ENCODE measurements around the gene HOXA5.

DNA sequence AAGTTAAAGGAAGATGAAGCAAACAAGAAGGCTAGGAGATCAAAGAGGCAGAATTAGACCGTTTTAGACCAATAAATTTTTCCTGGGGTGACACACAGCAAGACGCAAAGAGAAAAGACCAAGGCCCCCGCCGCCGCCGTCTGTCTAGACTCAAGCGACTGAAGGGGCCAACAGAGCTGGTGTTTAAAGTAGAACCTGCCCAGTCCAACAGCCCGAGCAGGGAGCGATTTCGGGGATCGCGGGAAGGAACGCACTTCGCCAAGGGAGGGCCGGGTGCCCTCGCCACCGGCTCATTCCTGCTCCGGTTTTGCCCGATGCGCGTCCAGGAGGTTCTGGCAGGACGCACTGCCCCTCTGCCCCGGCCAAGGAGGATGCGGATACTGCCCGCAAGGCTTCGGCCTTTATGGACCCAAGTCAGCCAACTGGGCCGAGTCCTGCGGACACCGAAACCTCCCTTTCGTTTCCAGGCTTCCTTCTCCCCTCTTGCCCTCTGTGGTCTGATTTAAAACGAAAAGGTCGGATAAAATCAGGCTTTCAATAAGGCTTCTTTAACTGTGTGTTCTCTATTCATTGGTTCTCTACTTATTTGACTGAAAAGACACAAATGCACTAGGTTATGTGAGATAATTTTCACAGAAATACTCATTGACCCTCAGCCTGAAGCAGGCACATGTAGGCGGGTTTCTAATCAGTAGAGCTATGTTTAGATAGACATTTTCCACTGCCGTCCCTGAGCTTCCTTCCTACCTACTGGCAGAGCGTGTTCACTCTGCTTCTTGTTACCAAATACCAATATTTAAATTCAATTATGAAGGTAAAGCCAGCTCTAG, 15.2 kb upstream of the HOXA5 start:
- TF ChIP-seq, protein P1, sequence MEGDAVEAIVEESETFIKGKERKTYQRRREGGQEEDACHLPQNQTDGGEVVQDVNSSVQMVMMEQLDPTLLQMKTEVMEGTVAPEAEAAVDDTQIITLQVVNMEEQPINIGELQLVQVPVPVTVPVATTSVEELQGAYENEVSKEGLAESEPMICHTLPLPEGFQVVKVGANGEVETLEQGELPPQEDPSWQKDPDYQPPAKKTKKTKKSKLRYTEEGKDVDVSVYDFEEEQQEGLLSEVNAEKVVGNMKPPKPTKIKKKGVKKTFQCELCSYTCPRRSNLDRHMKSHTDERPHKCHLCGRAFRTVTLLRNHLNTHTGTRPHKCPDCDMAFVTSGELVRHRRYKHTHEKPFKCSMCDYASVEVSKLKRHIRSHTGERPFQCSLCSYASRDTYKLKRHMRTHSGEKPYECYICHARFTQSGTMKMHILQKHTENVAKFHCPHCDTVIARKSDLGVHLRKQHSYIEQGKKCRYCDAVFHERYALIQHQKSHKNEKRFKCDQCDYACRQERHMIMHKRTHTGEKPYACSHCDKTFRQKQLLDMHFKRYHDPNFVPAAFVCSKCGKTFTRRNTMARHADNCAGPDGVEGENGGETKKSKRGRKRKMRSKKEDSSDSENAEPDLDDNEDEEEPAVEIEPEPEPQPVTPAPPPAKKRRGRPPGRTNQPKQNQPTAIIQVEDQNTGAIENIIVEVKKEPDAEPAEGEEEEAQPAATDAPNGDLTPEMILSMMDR (IDR thresholded peaks at IDR 0.05; ENCODE audit: low read length) = no peak
- no peak for TF ChIP-seq EZH2 (optimal IDR thresholded peaks at IDR 0.05; ENCODE audit: low read depth, low read length)

Measured in MM.1S (cell line).